Hepatocyte (in vitro differentiated cells): Measurements from ENCODE around the gene INPP4B. TPM values are rescaled to one million over a fixed set of nuclear protein-coding genes. Genes with fewer than 3 reads are reported as not detected.
A peak's percentile ranks its signal among the peaks of the same experiment; 100 is the strongest.

Source experiments
- DNase-seq: peaks from one replicate; pipeline ENCODE4 v3.0.0-alpha.2; 2016; ENCODE audit warnings: low spot score
- H2AFZ ChIP-seq: fragments of 200-600 bp; sonication (generic); 2 replicates; pipeline ENCODE4 v1.6.0; 2016; ENCODE audit warnings: antibody characterized with exemption, mild to moderate bottlenecking
- H3K27ac ChIP-seq: fragments of 200-600 bp; sonication (generic); 2 replicates; pipeline ENCODE4 v1.5.1; 2016; ENCODE audit warnings: mild to moderate bottlenecking
- H3K27me3 ChIP-seq: fragments of 200-600 bp; sonication (generic); 2 replicates; pipeline ENCODE4 v1.6.1; 2016
- H3K36me3 ChIP-seq: fragments of 200-600 bp; sonication (generic); replicated peaks from 2 replicates; pipeline ENCODE4 v1.5.1; 2016; ENCODE audit warnings: low read depth; ENCODE audit not compliant: insufficient read depth
- H3K4me1 ChIP-seq: fragments of 200-600 bp; sonication (generic); 2 replicates; pipeline ENCODE4 v1.5.1; 2016; ENCODE audit warnings: mild to moderate bottlenecking, moderate library complexity; ENCODE audit not compliant: insufficient read depth
- H3K4me2 ChIP-seq: fragments of 200-600 bp; sonication (generic); 2 replicates; pipeline ENCODE4 v1.6.0; 2016
- H3K4me3 ChIP-seq: fragments of 200-600 bp; sonication (generic); 2 replicates; pipeline ENCODE4 v1.5.1; 2016; ENCODE audit warnings: mild to moderate bottlenecking
- H3K79me2 ChIP-seq: fragments of 200-600 bp; sonication (generic); 2 replicates; pipeline ENCODE4 v1.6.0; 2017; ENCODE audit warnings: mild to moderate bottlenecking
- H3K9me2 ChIP-seq: fragments of 200-600 bp; sonication (generic); replicated peaks from 2 replicates; pipeline ENCODE4 v1.6.0; 2017; ENCODE audit warnings: mild to moderate bottlenecking; ENCODE audit not compliant: insufficient read depth
- H3K9me3 ChIP-seq: fragments of 200-600 bp; sonication (generic); 2 replicates; pipeline ENCODE4 v1.5.1; 2016; ENCODE audit warnings: low read depth, mild to moderate bottlenecking
- H4K20me1 ChIP-seq: fragments of 200-600 bp; sonication (generic); 2 replicates; pipeline ENCODE4 v1.6.0; 2016; ENCODE audit warnings: mild to moderate bottlenecking; ENCODE audit not compliant: insufficient read depth, poor library complexity, severe bottlenecking
- CTCF ChIP-seq: fragments of 200-600 bp; sonication (generic); IDR thresholded peaks from 2 replicates; pipeline ENCODE4 v1.5.1; 2016; ENCODE audit warnings: antibody characterized with exemption, mild to moderate bottlenecking; ENCODE audit not compliant: poor library complexity
- EZH2 ChIP-seq: fragments of 200-600 bp; sonication (generic); IDR thresholded peaks from 2 replicates; pipeline ENCODE4 v1.6.1; 2016; ENCODE audit warnings: antibody characterized with exemption, mild to moderate bottlenecking, borderline replicate concordance
- EZH2phosphoT487 ChIP-seq: fragments of 200-600 bp; sonication (generic); IDR thresholded peaks from one replicate; pipeline ENCODE4 v1.6.1; 2018; ENCODE audit warnings: antibody characterized with exemption, mild to moderate bottlenecking, low read depth, moderate library complexity; ENCODE audit not compliant: unreplicated experiment, severe bottlenecking
- WGBS: methylation state at CpG from one replicate; pipeline ENCODE4 v1.1.6; 2016; ENCODE audit warnings: low lambda C conversion rate; ENCODE audit errors: missing lambda C conversion rate; 5-methylcytosine and 5-hydroxymethylcytosine counted together
- polyA plus RNA-seq: library from polyadenylated mRNA; unstranded; fragments of >200 nt; fragmentation: Nextera tagmentation; extraction: Ambion mirVana; gene quantifications from 2 replicates; pipeline ENCODE4 v1.2.1, GENCODE V29; 2016
- total RNA-seq: library from RNA; depleted of rRNA; stranded (reverse); fragments of >200 nt; gene quantifications from 2 replicates; pipeline ENCODE4 v1.2.3, GENCODE V29; 2014

Gene INPP4B
- total and polyA plus RNA-seq, 2 experiments from 2014 or later: 4.2 to 7.1 TPM

GRCh38 chr4:142314686-142315085 lies 531.4 kb downstream of the INPP4B start:
- no peak overlapping the region for H3K4me3 ChIP-seq
- TF ChIP-seq EZH2 (no peak), EZH2phosphoT487 (no peak), CTCF (no peak)

GRCh38 chr4:142314247-142314646 lies 531.9 kb downstream of the INPP4B start:
- no peaks in the 10 kb centered on the region for H4K20me1 ChIP-seq
- H3K36me3 ChIP-seq: no peaks in the 10 kb centered on the region
- H3K9me3 ChIP-seq: no peaks in the 10 kb centered on the region
- H3K27me3 ChIP-seq: no peaks in the 10 kb centered on the region
- H3K4me2 ChIP-seq: peak overlapping the region; percentile 65
- no peak for DNase-seq
- no peaks in the 10 kb centered on the region for H3K79me2 ChIP-seq
- no peak overlapping the region for H2AFZ ChIP-seq
- H3K4me3 ChIP-seq: no peak overlapping the region
- 87% methylated on average over 1 of the region's 1 CpG for WGBS
- H3K9me2 ChIP-seq: no peaks in the 10 kb centered on the region
- peak overlapping the region; percentile 66 for H3K27ac ChIP-seq
- TF ChIP-seq EZH2 (no peak), EZH2phosphoT487 (no peak), CTCF (no peak)
- peaks cover 7% of the 10 kb centered on the region for H3K4me1 ChIP-seq

More at GRCh38 chr4:142314686-142315085, 531.4 kb downstream of the INPP4B start:
- H2AFZ ChIP-seq: no peak overlapping the region
- peak; percentile 78 for DNase-seq
- H3K36me3 ChIP-seq: no peaks in the 10 kb centered on the region
- H3K27me3 ChIP-seq: no peaks in the 10 kb centered on the region
- 67% methylated on average over 7 of the region's 7 CpGs for WGBS
- H3K9me2 ChIP-seq: no peaks in the 10 kb centered on the region
- no peaks in the 10 kb centered on the region for H4K20me1 ChIP-seq
- no peaks in the 10 kb centered on the region for H3K9me3 ChIP-seq
- H3K4me1 ChIP-seq: peaks cover 7% of the 10 kb centered on the region
- H3K4me2 ChIP-seq: peak overlapping the region; percentile 65
- peak overlapping the region; percentile 66 for H3K27ac ChIP-seq
- no peaks in the 10 kb centered on the region for H3K79me2 ChIP-seq

- H3K79me2 ChIP-seq: no peaks in the 10 kb centered on the region
- H3K9me2 ChIP-seq: no peaks in the 10 kb centered on the region
- DNase-seq: no peak
- WGBS: 89% methylated on average over 3 of the region's 3 CpGs
- no peaks in the 10 kb centered on the region for H3K27me3 ChIP-seq
- peaks cover 9% of the 10 kb centered on the region for H3K4me1 ChIP-seq
- H3K4me2 ChIP-seq: no peak overlapping the region
- H4K20me1 ChIP-seq: no peaks in the 10 kb centered on the region
- H3K27ac ChIP-seq: no peak overlapping the region
- H3K36me3 ChIP-seq: no peaks in the 10 kb centered on the region
- H2AFZ ChIP-seq: no peak overlapping the region
- no peak overlapping the region for H3K4me3 ChIP-seq
- no peaks in the 10 kb centered on the region for H3K9me3 ChIP-seq
- no peak for TF ChIP-seq CTCF
- TF ChIP-seq EZH2: no peak
- no peak for TF ChIP-seq EZH2phosphoT487
Measured at GRCh38 chr4:142312391-142312790, 533.7 kb downstream of the INPP4B start.

GRCh38 chr4:142311916-142312315 lies 534.2 kb downstream of the INPP4B start:
- no peak overlapping the region for H2AFZ ChIP-seq
- no peaks in the 10 kb centered on the region for H3K79me2 ChIP-seq
- H3K27ac ChIP-seq: no peak overlapping the region
- no peaks in the 10 kb centered on the region for H3K9me2 ChIP-seq
- no peak overlapping the region for H3K4me3 ChIP-seq
- H3K4me1 ChIP-seq: peaks cover 9% of the 10 kb centered on the region
- no peaks in the 10 kb centered on the region for H4K20me1 ChIP-seq
- DNase-seq: no peak
- 94% methylated on average over 6 of the region's 6 CpGs for WGBS
- no peaks in the 10 kb centered on the region for H3K27me3 ChIP-seq
- TF ChIP-seq EZH2phosphoT487: no peak
- no peak for TF ChIP-seq CTCF
- TF ChIP-seq EZH2: no peak
- no peaks in the 10 kb centered on the region for H3K9me3 ChIP-seq
- H3K4me2 ChIP-seq: no peak overlapping the region
- no peaks in the 10 kb centered on the region for H3K36me3 ChIP-seq
